IPS-NIHi7 (cell line): ENCODE results near the gene MCRIP1.

Experiments used
- DNase-seq: peaks from one replicate; pipeline ENCODE4 v3.0.0; 2012; ENCODE audit warnings: mixed read lengths; ENCODE audit errors: extremely low spot score

The MCRIP1 gene

GRCh38 chr17:81803728-81804558, 29.1 kb downstream of the MCRIP1 start, which contains the start of gene GCGR:
Gene GCGR, plus strand, starts transcription at chr17:81804150. Its CDS starts 4,869 bp downstream, at chr17:81809019.
- DNase-seq: no peak

- no peak for DNase-seq
These were observed 30.0 kb downstream of the MCRIP1 start for GRCh38 chr17:81802856-81803643.

GRCh38 chr17:81802048-81802758, 30.9 kb downstream of the MCRIP1 start:
- no peak for DNase-seq

- no peak for DNase-seq
These were observed 31.8 kb downstream of the MCRIP1 start for GRCh38 chr17:81801327-81801726.

GRCh38 chr17:81794509-81794908, 38.6 kb downstream of the MCRIP1 start:
- DNase-seq: no peak

- DNase-seq: no peak
These were observed 39.0 kb downstream of the MCRIP1 start for GRCh38 chr17:81794074-81794476.

- no peak for DNase-seq
These were observed 40.1 kb downstream of the MCRIP1 start for GRCh38 chr17:81792675-81793615.
